HG03571 (cell line): ENCODE results near the gene PLA2G6.
"Not testable (repeated sequence)": the region's sequence is repeated elsewhere in the genome, so short reads cannot be mapped to it uniquely, and the experiment has no call there.

Experiments
- ATAC-seq: cut with Tn5 transposase; IDR thresholded peaks from one replicate; pipeline ENCODE4 v1.9.1; 2021; ENCODE audit not compliant: unreplicated experiment

Gene PLA2G6

GRCh38 chr22:38169116-38169515, 12.5 kb downstream of the PLA2G6 start:
- no peak for ATAC-seq

GRCh38 chr22:38167988-38168407, 13.6 kb downstream of the PLA2G6 start:
- ATAC-seq = no peak

GRCh38 chr22:38165922-38166593, 15.6 kb downstream of the PLA2G6 start:
- ATAC-seq = no peak

GRCh38 chr22:38164551-38164918, 17.1 kb downstream of the PLA2G6 start:
- no peak for ATAC-seq

GRCh38 chr22:38163844-38164550, 17.6 kb downstream of the PLA2G6 start:
- ATAC-seq = no peak

GRCh38 chr22:38162881-38163843, 18.5 kb downstream of the PLA2G6 start:
- ATAC-seq = no peak

- no peak for ATAC-seq
These were observed 25.9 kb downstream of the PLA2G6 start for GRCh38 chr22:38155703-38156102.

- ATAC-seq = not testable (repeated sequence)
These were observed 27.1 kb downstream of the PLA2G6 start for GRCh38 chr22:38154563-38154915.

GRCh38 chr22:38153821-38154562, 27.6 kb downstream of the PLA2G6 start:
- ATAC-seq = no peak

GRCh38 chr22:38151126-38151500, 30.5 kb downstream of the PLA2G6 start:
- ATAC-seq = no peak

GRCh38 chr22:38148245-38148644, 33.4 kb downstream of the PLA2G6 start:
- ATAC-seq = no peak

GRCh38 chr22:38146166-38146565, 35.5 kb downstream of the PLA2G6 start:
- not testable (repeated sequence) for ATAC-seq

GRCh38 chr22:38144025-38144405, 37.6 kb downstream of the PLA2G6 start:
- no peak for ATAC-seq

GRCh38 chr22:38142606-38143005, 39.0 kb downstream of the PLA2G6 start:
- ATAC-seq = no peak

GRCh38 chr22:38141217-38141973, 40.2 kb downstream of the PLA2G6 start:
- no peak for ATAC-seq

- ATAC-seq = no peak
These were observed 41.7 kb downstream of the PLA2G6 start for GRCh38 chr22:38139901-38140300.

GRCh38 chr22:38138961-38139360, 42.7 kb downstream of the PLA2G6 start:
- ATAC-seq = no peak

- no peak for ATAC-seq
These were observed 43.5 kb downstream of the PLA2G6 start for GRCh38 chr22:38137876-38138687.

- ATAC-seq = no peak
These were observed 45.0 kb downstream of the PLA2G6 start for GRCh38 chr22:38136607-38137006.
